Panc1 (cell line): Measurements from ENCODE around the gene SH3TC1. TPM values are rescaled to one million over a fixed set of nuclear protein-coding genes. Genes with fewer than 3 reads are reported as not detected.

Source experiments
- ATAC-seq: fragments of 200-7000 bp; cut with Tn5 transposase; 2 replicates; pipeline ENCODE4 v1.9.1; 2020; ENCODE audit warnings: mild to moderate bottlenecking, moderate library complexity
- BruUV-seq: library from RNA; stranded (reverse); fragments of 400-500 nt; replicated peaks from 2 replicates; lab custom pipeline; 2021; lab: Mats Ljungman, UMichigan
- CTCF ChIA-PET: fragments of 300-600 bp; sonication (Branson Sonifier 250); formaldehyde crosslinking; loops from one replicate; lab custom pipeline; 2022; ENCODE audit warnings: antibody characterized with exemption; lab: Charles Lee
- POLR2A ChIA-PET: fragments of 300-600 bp; sonication (Branson Sonifier 250); formaldehyde crosslinking; loops from one replicate; lab custom pipeline; 2022; ENCODE audit warnings: antibody characterized with exemption; lab: Charles Lee
- DNase-seq: peaks from one replicate; pipeline ENCODE4 v3.0.0-alpha.2; 2010; ENCODE audit warnings: low read depth, low spot score
- H3K27ac ChIP-seq: 2 replicates; pipeline ENCODE4 v1.5.1; 2011; ENCODE audit warnings: mild to moderate bottlenecking, low read length, inconsistent platforms
- H3K27me3 ChIP-seq: fragments of 200-500 bp; sonication (Bioruptor generic); 2 replicates; pipeline ENCODE4 v1.6.0; 2014; ENCODE audit warnings: low read length, inconsistent platforms; ENCODE audit not compliant: control insufficient read depth, insufficient read depth
- H3K36me3 ChIP-seq: fragments of 200-500 bp; sonication (Bioruptor generic); 2 replicates; pipeline ENCODE4 v1.5.1; 2014; ENCODE audit warnings: inconsistent platforms, mild to moderate bottlenecking, low read length, moderate library complexity; ENCODE audit not compliant: control insufficient read depth, insufficient read depth
- H3K4me1 ChIP-seq: 2 replicates; pipeline ENCODE4 v1.5.1; 2011; ENCODE audit warnings: inconsistent platforms, mild to moderate bottlenecking, low read length, moderate library complexity; ENCODE audit not compliant: control insufficient read depth, insufficient read depth
- H3K4me3 ChIP-seq, 2 experiments: 2 replicates each; pipeline ENCODE4 v1.5.1; 2011 to 2012; ENCODE audit warnings: low read depth in 2 of 2, low read length in 2 of 2, mild to moderate bottlenecking in 2 of 2, inconsistent platforms in 1 of 2, moderate library complexity in 1 of 2
- H3K9me3 ChIP-seq: fragments of 200-500 bp; sonication (Bioruptor generic); 2 replicates; pipeline ENCODE4 v1.5.1; 2014; ENCODE audit warnings: low read depth, mild to moderate bottlenecking, inconsistent platforms, low read length, moderate library complexity; ENCODE audit not compliant: control insufficient read depth, insufficient read depth
- CTCF ChIP-seq: fragments of 450-650 bp; IDR thresholded peaks from 2 replicates; pipeline ENCODE4 v1.5.1; 2017; ENCODE audit warnings: mild to moderate bottlenecking
- POLR2AphosphoS5 ChIP-seq: IDR thresholded peaks from 2 replicates; pipeline ENCODE4 v1.6.1; 2012; ENCODE audit warnings: mild to moderate bottlenecking, low read depth, low read length, moderate library complexity
- SIN3A ChIP-seq: IDR thresholded peaks from 2 replicates; pipeline ENCODE4 v1.6.1; 2012; ENCODE audit warnings: low read depth, mild to moderate bottlenecking, low read length, moderate library complexity, borderline replicate concordance; ENCODE audit not compliant: insufficient read depth
- TCF7L2 ChIP-seq: IDR thresholded peaks from 2 replicates; pipeline ENCODE4 v1.6.1; 2011; ENCODE audit warnings: mild to moderate bottlenecking, low read depth, low read length, inconsistent platforms
- in situ Hi-C: cut with HindIII; loops from 2 replicates; pipeline ENCODE4 v1.10.0; 2016; ENCODE audit warnings: low sequenced_read_pairs, low pct_unique_long_range_greater_than_20kb
- intact Hi-C: fragments of 100-400 bp; cut with micrococcal nuclease; formaldehyde crosslinking; loops from one replicate; pipeline ENCODE4 v1.10.0; 2022; ENCODE audit not compliant: unreplicated experiment
- total RNA-seq: library from RNA; stranded (reverse); gene quantifications from one replicate; pipeline ENCODE4 v1.2.1, GENCODE V29; 2021; ENCODE audit not compliant: unreplicated experiment
- TF ChIP-seq, protein P1 (sequence below), 2 experiments: IDR thresholded peaks; 2 replicates each; pipeline ENCODE4 v1.6.1; 2011 to 2012; ENCODE audit warnings: low read depth in 2 of 2, control low read depth in 1 of 2, low read length in 1 of 2, mild to moderate bottlenecking in 1 of 2, moderate library complexity in 1 of 2; ENCODE audit not compliant: insufficient read depth in 1 of 2

Gene SH3TC1
- total RNA-seq, 1 experiment from 2014 or later: 4.5 TPM

- Histone ChIP-seq H3K27me3 (no peaks in the 10 kb centered on the region; the same call in 1 of the 2 replicates), H3K9me3 (no peaks in the 10 kb centered on the region), H3K4me1 (peaks cover 4% of the 10 kb centered on the region; the same call in 1 of the 2 replicates), H3K4me3 (no peak overlapping the region), H3K27ac (no peak overlapping the region), H3K36me3 (no peaks in the 10 kb centered on the region)
- in situ Hi-C loops: no loop called here
- no peak for DNase-seq
- no peak for ATAC-seq
- CTCF ChIA-PET: no interaction called here
- POLR2A ChIA-PET: no interaction called here
- intact Hi-C loops: no loop called here
- TF ChIP-seq CTCF (no peak), TCF7L2 (no peak), POLR2AphosphoS5 (no peak)
- no TSS peak for BruUV-seq
Observed at GRCh38 chr4:8275548-8275910, 76.4 kb downstream of the SH3TC1 start.

DNA sequence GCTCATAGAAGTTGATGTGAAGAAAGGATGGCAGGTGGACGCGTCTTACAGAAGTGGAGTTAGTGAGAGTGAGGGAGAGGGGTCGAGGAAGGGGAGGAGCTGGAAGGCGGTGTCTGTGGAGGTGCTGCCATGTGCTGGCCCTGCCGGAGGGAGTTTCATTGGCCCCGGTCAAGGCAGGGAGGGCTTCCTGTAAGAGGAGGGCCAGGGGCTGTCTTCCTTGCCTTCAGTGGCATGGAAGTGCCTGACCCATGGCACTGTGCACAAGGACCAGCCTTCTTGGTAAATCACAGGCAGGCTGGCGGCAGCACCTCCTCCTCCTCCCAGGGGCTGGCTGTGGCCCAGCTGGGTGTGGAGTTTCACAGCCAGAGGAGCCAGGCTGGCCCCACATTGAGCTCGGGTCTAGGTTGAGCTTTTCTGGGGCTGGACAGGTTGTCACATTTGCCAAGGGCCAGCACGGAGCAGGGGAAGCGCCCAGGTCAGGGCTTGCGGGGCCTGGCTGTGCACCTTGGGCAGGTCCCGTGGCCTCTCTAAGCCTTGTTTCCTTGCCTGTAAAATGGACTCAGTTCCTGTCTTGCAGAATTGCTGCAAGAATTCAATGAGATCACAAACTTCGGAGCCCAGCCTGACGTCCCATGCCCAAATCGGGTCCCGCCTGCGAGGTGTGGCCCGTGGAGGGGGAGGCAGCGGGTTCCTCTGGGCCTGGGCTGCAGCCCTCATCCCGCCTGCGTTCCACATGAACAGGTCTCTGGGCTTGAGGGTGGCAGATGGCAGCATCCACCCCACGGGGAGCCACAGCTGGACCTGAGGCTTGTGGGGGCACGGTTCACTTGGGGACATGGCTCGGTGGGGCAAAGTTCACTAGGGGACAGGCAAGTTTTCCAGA, 77.5 kb downstream of the SH3TC1 start:
- no peaks in the 10 kb centered on the region for H3K36me3 ChIP-seq
- ChIA-PET POLR2A (no interaction called here), CTCF (interaction anchor here (0.6 kb wide), 1 partner anchor 9 kb away, joined by 3 read pairs; no protein-coding TSS in a partner anchor)
- no peaks in the 10 kb centered on the region for H3K9me3 ChIP-seq
- no peak overlapping the region for H3K27ac ChIP-seq
- DNase-seq (no peak), ATAC-seq (no peak)
- in situ Hi-C loops (no loop called here), intact Hi-C loops (no loop called here)
- TF ChIP-seq TCF7L2 (no peak), SIN3A (no peak), CTCF (no peak), POLR2AphosphoS5 (no peak)
- TF ChIP-seq, protein P1, sequence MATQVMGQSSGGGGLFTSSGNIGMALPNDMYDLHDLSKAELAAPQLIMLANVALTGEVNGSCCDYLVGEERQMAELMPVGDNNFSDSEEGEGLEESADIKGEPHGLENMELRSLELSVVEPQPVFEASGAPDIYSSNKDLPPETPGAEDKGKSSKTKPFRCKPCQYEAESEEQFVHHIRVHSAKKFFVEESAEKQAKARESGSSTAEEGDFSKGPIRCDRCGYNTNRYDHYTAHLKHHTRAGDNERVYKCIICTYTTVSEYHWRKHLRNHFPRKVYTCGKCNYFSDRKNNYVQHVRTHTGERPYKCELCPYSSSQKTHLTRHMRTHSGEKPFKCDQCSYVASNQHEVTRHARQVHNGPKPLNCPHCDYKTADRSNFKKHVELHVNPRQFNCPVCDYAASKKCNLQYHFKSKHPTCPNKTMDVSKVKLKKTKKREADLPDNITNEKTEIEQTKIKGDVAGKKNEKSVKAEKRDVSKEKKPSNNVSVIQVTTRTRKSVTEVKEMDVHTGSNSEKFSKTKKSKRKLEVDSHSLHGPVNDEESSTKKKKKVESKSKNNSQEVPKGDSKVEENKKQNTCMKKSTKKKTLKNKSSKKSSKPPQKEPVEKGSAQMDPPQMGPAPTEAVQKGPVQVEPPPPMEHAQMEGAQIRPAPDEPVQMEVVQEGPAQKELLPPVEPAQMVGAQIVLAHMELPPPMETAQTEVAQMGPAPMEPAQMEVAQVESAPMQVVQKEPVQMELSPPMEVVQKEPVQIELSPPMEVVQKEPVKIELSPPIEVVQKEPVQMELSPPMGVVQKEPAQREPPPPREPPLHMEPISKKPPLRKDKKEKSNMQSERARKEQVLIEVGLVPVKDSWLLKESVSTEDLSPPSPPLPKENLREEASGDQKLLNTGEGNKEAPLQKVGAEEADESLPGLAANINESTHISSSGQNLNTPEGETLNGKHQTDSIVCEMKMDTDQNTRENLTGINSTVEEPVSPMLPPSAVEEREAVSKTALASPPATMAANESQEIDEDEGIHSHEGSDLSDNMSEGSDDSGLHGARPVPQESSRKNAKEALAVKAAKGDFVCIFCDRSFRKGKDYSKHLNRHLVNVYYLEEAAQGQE (IDR thresholded peaks at IDR 0.05; ENCODE audit: insufficient read depth in 1 of 2, low read depth in 2 of 2, low read length in 1 of 2): no peak
- H3K27me3 ChIP-seq: no peaks in the 10 kb centered on the region
- peaks cover 4% of the 10 kb centered on the region; the same call in 1 of the 2 replicates for H3K4me1 ChIP-seq
- no TSS peak for BruUV-seq
- no peak overlapping the region for H3K4me3 ChIP-seq
